ENCODE results near the gene DSG3.

Gene DSG3, protein sequence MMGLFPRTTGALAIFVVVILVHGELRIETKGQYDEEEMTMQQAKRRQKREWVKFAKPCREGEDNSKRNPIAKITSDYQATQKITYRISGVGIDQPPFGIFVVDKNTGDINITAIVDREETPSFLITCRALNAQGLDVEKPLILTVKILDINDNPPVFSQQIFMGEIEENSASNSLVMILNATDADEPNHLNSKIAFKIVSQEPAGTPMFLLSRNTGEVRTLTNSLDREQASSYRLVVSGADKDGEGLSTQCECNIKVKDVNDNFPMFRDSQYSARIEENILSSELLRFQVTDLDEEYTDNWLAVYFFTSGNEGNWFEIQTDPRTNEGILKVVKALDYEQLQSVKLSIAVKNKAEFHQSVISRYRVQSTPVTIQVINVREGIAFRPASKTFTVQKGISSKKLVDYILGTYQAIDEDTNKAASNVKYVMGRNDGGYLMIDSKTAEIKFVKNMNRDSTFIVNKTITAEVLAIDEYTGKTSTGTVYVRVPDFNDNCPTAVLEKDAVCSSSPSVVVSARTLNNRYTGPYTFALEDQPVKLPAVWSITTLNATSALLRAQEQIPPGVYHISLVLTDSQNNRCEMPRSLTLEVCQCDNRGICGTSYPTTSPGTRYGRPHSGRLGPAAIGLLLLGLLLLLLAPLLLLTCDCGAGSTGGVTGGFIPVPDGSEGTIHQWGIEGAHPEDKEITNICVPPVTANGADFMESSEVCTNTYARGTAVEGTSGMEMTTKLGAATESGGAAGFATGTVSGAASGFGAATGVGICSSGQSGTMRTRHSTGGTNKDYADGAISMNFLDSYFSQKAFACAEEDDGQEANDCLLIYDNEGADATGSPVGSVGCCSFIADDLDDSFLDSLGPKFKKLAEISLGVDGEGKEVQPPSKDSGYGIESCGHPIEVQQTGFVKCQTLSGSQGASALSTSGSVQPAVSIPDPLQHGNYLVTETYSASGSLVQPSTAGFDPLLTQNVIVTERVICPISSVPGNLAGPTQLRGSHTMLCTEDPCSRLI

DNA sequence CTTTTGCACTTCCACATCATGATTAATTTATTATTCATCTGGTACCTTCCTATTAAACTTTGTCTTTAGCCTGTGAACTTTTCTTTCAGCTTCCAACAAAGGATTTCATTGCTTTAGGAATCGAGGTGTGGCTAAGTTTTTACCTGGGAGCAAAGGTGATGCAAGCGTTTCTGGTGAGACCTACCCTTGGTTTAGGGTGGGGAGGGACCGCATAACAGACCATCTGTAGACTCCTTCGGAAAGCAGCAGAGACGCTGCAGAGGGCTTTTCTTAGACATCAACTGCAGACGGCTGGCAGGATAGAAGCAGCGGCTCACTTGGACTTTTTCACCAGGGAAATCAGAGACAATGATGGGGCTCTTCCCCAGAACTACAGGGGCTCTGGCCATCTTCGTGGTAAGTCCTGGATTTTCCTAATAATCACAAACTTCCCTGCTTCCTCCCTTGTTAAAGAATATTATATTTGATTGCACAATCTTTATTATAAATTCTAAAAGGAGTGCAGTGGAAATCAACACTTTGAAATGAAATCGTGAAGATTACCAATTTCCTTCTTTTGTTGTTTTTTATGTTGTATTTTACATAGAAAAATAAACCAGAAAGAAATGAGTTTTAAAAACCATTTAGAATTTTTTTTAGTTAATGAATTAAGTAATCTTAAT, at the start of gene DSG3:
TSS of gene DSG3 (plus strand) at position 212 of the 662 bp plus-strand sequence. CDS start at position 349, 137 bp downstream.
- no peak for DNase-seq (ENCODE audit: low read depth)

DNA sequence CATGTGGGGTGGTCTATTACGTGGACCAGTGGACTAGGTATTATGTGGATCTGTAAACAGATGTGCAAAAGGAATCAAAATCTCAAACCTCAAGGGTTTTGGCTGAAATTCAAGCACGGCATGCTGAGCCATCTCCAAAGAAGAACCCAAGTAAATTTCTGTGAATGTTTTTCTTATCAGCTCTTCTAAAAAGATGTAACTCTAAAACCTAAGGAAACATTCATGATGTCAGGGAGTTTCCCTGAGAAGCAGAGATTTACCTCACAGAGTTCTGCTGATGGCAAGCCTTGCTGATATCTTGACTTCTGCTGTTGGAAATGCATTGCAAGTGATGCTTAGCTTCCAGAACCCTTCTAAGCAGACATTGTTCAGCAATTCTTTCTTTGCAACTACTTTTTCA, 49.4 kb upstream of the DSG3 start:
- no peak for DNase-seq (ENCODE audit: low read depth)

DNA sequence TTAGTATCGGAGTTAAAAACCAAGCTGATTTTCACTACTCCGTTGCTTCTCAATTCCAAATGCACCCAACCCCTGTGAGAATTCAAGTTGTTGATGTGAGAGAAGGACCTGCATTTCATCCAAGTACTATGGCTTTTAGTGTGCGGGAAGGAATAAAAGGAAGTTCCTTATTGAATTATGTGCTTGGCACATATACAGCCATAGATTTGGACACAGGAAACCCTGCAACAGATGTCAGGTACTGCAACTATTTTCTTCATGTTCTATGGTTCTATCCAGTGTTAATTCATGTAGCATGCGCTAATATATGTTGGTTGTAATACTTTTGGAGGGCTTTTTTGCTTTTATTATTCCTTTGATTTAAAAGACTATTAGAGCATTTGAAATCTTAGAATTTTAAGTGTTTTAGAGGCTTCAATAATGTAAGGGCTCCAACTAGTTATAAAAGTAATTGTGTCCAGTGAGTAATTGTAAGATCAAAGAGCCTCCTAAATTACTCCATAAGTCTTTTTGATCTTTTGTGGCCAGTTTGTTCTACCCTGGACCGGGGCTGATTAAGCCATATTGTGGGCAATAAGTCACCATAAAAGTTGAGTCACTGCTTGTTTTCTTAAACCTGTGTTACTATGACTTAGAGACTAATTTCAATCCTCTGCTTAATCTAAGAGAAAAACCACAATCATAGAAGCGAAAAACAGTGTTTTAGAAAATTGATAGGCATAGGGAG, 48.1 kb upstream of the DSG3 start:
- no peak for DNase-seq (ENCODE audit: low read depth)

DNA sequence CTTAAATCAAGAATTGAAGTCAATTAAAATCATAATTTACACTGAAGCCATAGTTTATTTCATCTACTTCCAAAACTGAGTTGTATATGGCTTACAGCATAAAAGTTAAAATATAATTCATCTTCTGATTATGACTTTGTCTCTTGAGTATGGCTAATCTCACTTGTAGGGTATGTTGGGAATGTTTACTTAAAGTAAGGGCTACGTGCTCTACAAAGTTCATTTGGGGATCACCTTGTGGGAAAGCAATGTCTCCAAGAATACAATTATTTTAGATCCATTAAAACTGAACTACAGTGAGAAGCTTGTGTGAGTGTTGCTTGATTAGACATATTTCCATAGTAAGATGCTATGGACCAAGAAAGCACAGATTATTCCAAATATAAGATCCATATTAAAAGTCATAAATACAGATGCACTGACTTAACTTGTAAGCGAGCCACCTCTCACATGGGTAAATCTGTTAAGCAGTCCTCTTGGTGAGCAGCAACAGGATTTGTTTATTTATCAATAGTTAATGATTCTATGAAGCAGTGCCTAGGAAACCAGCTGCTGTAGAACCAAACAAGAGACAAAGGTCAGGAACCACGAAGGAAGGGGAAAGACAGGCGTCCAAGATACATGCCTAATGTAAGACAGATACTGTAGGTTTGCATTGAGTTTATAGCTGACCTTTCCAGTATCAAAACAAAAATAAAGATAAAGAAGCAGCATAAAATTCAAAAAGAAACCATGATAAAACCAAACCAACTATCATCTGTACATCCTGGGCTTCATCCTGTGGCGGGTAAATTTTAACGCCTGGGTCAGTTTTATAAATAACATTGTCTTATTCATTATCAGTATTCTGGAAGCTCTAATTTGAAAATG, 46.1 kb upstream of the DSG3 start:
- DNase-seq (ENCODE audit: low read depth) = no peak

DNA sequence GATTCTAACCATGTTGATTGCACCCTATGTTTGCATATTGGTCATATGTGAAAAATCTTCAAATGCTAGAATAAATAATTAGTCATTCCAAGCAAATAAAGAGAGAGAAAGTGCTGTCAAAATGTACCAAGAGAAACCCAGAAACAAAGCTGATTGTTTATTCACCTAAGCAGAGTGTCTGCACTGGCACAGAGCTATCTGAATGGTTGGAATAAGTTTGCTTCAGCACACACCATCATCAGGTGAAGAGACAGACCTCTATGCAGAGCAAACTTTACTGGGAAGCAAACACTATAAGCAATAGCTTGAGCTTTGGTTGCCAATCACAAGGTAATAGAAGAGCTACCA, 45.5 kb upstream of the DSG3 start:
- DNase-seq (ENCODE audit: low read depth) = no peak

DNA sequence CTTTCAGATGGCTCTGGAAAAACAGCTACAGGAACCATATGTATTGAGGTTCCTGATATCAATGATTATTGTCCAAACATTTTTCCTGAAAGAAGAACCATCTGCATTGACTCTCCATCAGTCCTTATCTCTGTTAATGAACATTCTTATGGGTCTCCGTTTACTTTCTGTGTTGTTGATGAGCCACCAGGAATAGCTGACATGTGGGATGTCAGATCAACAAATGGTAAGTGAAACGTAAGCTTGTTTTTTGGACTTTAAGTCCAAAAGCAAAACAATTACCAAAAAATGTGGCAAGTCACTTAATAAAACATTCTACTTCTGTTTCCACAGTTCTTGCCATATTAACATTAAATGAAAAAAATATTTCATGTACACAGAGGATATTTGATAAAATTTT, 44.1 kb upstream of the DSG3 start:
- no peak for DNase-seq (ENCODE audit: low read depth)

DNA sequence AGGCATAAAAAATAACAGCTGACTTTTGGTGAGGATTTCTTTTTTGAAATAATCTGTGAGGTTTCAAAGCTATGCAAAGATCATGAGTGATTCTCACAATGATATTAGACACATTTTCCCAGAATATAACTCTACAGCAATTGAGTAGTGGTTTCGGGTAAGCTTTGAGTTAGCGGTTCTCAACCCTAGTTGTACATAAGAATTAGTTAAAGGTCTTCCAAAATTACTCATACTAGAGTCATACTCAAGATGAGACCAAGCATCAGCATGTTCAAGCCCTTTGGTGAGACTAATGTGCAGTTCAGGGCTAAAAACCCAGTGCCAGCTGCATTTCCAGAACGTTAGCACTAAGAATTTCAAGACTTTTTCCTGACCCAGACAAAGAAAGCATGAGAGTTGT, 39.9 kb upstream of the DSG3 start:
- no peak for DNase-seq (ENCODE audit: low read depth)

DNA sequence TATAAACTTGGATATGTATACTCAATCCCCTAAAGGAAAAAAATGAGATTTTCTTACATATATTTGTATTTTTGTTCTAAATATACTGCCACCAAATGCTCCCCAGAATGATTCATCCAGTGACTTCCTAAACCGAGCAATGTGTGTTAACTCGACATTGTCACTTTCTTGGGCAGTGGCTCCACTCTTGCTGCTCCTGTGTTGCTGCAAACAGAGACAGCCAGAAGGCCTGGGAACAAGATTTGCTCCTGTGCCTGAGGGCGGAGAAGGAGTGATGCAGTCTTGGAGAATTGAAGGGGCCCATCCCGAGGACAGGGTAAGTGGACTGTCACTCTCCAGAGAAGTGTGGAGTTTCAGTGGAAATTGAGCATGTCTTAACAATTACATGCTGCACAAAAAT, 38.3 kb upstream of the DSG3 start:
- DNase-seq (ENCODE audit: low read depth) = no peak

DNA sequence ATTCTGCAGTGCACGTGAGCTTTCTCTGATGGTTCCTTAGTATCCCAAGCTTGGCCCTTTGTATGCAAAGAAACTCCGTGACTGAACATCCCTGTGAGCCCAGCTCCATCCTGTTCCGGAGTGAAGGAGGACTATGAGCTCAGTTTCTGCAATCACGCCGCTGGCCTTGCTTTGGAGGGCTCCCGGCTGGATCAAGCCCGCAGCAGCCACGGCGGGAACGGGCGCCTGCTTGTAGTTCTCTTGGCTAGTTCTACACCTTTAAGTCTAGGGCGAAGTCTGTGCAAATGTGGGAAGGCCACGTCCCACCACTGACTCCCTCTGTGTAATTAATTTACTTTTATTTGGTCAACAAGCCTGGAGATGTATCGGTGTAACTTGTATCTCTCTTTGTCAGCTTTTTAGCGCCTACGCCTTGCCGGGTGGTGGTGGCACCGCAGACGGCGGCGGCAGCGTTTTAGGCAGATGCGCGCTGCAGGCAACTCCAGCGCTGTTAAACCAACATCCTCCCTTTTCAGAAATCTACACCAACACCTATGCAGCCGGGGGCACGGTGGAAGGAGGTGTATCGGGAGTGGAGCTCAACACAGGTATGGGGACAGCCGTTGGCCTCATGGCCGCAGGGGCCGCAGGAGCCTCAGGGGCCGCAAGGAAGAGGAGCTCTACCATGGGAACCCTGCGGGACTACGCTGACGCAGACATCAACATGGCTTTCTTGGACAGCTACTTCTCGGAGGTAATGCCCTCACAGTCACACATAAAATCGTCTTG, 36.6 kb upstream of the DSG3 start:
- DNase-seq (ENCODE audit: low read depth) = no peak

DNA sequence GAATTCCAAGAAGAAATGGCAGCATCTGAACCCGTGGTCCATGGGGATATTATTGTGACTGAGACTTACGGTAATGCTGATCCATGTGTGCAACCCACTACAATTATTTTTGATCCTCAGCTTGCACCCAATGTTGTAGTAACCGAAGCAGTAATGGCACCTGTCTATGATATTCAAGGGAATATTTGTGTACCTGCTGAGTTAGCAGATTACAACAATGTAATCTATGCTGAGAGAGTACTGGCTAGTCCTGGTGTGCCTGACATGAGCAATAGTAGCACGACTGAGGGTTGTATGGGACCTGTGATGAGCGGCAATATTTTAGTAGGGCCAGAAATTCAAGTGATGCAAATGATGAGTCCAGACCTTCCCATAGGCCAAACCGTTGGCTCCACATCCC, 34.4 kb upstream of the DSG3 start:
- DNase-seq (ENCODE audit: low read depth) = no peak

DNA sequence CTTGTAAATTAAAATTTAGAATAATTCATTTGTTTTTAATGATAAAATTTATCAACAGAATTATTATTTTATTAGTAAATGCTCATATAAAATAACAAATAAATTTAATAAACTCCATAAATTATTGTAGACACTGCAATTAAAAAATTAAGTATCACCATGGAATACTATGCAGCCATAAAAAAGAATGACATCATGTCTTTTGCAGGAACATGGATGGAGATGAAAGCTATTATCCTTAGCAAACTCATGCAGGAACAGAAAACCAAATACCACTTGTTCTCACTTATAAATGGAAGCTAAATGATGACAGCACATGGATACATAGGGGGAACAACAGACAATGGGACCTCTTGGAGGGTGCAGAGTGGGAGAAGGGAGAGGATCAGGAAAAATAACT, 29.7 kb upstream of the DSG3 start:
- DNase-seq (ENCODE audit: low read depth) = no peak

DNA sequence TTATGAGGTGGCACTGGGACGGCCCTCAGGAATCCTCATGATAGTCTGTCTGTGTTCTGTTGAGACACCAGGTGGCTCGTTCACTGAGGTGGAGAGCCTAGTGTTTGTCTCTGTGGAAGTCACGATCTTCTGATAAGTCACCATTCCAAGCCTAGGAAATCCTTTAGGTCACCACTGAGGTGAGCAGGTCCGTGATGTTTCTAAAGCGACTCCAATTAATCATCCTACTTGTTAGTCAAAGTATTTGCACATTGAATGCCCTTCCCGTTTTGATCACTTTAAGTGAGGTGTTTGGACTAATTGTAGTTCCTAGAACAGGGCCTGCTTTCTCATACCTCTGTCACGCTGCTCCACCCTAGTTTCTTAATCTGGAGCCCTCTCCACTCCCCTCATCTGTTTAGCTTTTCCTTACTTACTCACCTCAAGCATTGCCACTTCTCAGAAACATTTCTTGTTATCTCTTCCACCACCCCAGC, 28.0 kb upstream of the DSG3 start:
- no peak for DNase-seq (ENCODE audit: low read depth)

DNA sequence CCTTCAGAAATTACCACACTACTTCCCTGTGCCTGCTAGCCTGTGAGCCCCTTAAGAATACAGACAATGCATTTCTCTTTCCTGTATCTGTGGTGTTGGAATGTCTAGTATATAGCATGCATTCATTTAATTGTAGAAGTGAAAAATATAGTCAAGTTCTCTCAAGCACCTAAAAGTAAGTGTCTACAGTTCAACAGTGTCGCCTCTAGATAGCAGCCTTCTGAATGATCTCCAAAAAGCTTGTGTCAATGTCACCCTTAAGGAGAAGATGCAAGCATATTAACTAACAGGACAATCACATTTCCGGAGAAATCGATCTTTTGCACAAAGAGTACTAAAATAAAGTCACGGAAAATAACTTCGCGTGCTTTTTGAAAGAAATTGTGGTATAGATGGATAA, 27.5 kb upstream of the DSG3 start:
- DNase-seq (ENCODE audit: low read depth) = no peak

DNA sequence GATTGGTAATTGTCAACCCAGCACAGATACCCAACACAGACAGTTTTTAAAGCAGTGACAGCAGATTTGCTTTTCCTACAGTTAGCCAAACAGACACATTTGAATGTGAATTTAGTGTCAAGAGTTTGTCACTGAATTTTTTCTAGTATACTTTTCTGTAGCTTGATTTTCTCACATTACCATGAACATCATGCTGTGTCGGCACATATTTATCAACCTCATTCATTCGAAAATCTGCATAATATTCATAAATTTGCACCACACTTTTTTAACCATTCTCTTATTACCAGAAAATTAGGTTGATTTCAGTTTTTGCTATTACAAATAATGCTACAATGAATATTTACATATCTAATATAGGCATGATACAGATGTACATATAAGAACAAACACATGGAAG, 27.0 kb upstream of the DSG3 start:
- no peak for DNase-seq (ENCODE audit: low read depth)

DNA sequence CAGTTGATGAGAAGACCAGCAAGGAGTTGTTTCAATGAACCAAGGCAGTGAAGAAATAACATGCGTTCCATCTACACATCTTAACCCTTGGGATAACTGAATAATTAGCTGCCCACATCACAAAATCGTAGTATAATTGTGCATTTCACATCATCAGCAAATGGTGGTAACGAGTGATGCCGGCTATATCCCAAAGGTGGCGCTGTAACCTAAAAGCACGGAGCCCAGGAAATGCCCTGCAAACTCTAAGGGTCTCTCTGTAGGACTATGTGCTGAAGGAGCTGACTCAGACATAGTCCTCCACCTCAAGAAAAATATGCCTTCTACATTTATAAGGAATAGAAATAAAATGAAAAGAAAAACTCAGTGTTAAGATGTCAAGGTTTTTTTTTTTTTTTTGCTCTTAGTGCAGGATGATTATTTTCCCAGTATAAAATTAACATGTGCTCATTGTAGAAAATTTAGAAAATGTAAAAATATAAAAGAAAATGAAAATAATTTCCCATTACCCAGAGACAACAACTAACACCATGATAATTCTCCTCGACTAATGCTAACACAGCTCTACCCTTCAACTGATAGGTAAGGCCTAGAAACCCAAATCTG, 23.1 kb upstream of the DSG3 start:
- DNase-seq (ENCODE audit: low read depth) = no peak

DNA sequence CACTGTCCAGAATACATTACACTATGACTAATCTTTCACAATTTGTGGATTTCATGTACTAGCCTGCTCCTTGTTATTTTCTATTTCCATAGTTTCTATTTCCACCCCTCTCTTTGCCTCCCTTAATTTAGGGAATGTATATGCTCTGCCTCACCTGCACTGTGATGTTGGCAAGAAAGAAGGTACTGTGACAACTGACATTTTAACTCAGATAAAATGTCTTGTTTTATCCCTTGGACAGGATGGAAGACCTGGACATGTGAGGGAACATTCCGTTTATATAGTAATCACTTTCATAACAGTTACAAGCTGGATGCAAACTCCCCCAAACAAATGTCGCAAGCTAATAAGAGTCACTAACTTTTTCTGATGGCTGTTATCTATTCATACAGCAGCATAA, 21.5 kb upstream of the DSG3 start:
- no peak for DNase-seq (ENCODE audit: low read depth)

DNA sequence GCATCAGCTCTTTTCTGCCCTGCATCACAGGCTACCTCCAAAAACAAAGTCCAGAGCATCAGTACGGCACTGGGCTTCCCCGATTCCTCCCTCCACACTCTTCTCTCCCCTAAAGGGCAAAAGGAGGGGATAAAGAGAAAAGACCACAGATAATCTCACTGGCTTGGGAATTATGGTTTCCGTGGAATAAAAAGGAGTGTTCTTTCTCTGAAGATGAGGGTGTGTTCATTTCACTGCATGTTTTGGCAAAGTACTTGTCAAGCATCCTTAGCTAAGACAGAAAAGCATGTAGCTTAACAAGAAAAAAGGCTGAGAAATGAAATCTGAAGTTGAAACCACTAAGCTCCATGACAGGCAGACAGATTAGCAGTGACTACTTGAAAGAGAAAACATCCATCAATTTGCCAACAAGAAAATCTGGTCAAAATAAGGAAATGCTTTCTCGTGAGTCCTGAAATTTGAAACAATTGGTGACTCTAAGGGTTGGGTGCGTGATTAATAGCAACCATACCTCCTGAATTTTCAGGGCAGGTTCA, 20.6 kb upstream of the DSG3 start:
- no peak for DNase-seq (ENCODE audit: low read depth)

DNA sequence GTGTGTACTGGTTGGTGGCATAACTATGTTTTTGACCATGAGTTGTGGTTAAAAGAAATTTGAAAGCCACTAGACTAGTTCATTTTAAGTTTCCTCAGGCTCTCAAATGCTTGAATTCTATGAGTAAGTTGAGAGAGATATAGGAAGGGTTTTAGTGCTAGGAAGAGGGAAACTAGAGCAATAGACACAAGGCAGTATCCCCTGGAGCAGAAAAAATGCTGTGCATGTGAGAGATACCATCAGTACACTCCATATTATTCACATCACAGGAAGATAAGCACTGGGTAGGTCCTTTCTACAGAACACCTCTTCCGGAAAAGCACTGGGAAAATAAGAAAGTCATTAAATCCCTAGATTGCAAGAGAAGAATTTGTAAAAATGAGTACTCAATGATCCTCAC, 19.3 kb upstream of the DSG3 start:
- no peak for DNase-seq (ENCODE audit: low read depth)

DNA sequence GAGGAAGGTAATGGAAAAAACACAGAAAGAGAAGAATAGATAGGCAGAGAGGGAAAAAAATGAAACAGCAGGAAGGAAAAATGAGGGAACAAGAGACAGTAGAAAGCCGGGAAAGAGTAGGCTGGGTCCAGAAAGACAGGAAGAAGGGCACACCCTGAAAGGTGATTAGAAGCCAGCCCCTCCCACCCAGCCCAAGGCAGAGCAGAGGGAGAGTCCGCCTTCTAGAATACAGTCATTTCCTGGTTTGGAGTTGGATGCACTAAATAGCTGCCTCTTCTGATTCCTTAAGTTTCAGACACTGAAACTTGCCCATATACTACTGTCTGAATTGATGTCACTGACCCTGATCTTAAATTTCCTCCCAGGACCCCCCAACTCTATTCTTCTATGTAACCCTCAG, 17.9 kb upstream of the DSG3 start:
- DNase-seq (ENCODE audit: low read depth) = no peak

All from stromal cell of bone marrow (primary cell).